GM23248 (cell line): ENCODE results near the gene CYP27A1. TPM values are rescaled to one million over a fixed set of nuclear protein-coding genes. Genes with fewer than 3 reads are reported as not detected.

Experiments used
- DNase-seq: peaks from one replicate; pipeline ENCODE4 v3.0.0-alpha.2; 2015
- H2AFZ ChIP-seq: fragments of 200-600 bp; sonication (generic); 2 replicates; pipeline ENCODE4 v1.6.1; 2016; ENCODE audit warnings: antibody characterized with exemption
- H3F3A ChIP-seq: fragments of 200-600 bp; sonication (generic); 2 replicates; pipeline ENCODE4 v1.6.1; 2016; ENCODE audit warnings: mild to moderate bottlenecking, antibody characterized with exemption, mixed run types; ENCODE audit not compliant: insufficient read depth
- H3K27ac ChIP-seq: fragments of 200-600 bp; sonication (generic); 2 replicates; pipeline ENCODE4 v1.5.1; 2016; ENCODE audit warnings: mild to moderate bottlenecking
- H3K27me3 ChIP-seq: fragments of 200-600 bp; sonication (generic); replicated peaks from 2 replicates; pipeline ENCODE4 v1.6.1; 2016; ENCODE audit warnings: mild to moderate bottlenecking; ENCODE audit not compliant: insufficient read depth
- H3K36me3 ChIP-seq: fragments of 200-600 bp; sonication (generic); 2 replicates; pipeline ENCODE4 v1.6.1; 2016; ENCODE audit warnings: low read depth, mild to moderate bottlenecking
- H3K4me1 ChIP-seq: fragments of 200-600 bp; sonication (generic); 2 replicates; pipeline ENCODE4 v1.6.1; 2016; ENCODE audit warnings: mild to moderate bottlenecking; ENCODE audit not compliant: insufficient read depth
- H3K4me2 ChIP-seq: fragments of 200-600 bp; sonication (generic); one replicate; pipeline ENCODE4 v1.6.1; 2016; ENCODE audit warnings: mild to moderate bottlenecking; ENCODE audit not compliant: unreplicated experiment
- H3K4me3 ChIP-seq: fragments of 200-600 bp; sonication (generic); 2 replicates; pipeline ENCODE4 v1.5.1; 2016; ENCODE audit warnings: mild to moderate bottlenecking
- H3K79me2 ChIP-seq: fragments of 200-600 bp; sonication (generic); 2 replicates; pipeline ENCODE4 v1.6.1; 2016; ENCODE audit warnings: mild to moderate bottlenecking; ENCODE audit not compliant: insufficient read depth
- H3K9ac ChIP-seq: fragments of 200-600 bp; sonication (generic); 2 replicates; pipeline ENCODE4 v1.6.1; 2016; ENCODE audit warnings: mild to moderate bottlenecking
- H3K9me2 ChIP-seq: fragments of 200-600 bp; sonication (generic); 2 replicates; pipeline ENCODE4 v1.6.1; 2016; ENCODE audit warnings: mixed run types, mild to moderate bottlenecking, moderate library complexity; ENCODE audit not compliant: insufficient read depth
- H3K9me3 ChIP-seq: fragments of 200-600 bp; sonication (generic); one replicate; pipeline ENCODE4 v1.6.1; 2017; ENCODE audit warnings: low read depth
- H4K20me1 ChIP-seq: fragments of 200-600 bp; sonication (generic); 2 replicates; pipeline ENCODE4 v1.6.0; 2016; ENCODE audit not compliant: insufficient read depth
- EZH2 ChIP-seq: fragments of 200-600 bp; sonication (generic); IDR thresholded peaks from 2 replicates; pipeline ENCODE4 v1.6.1; 2018; ENCODE audit warnings: antibody characterized with exemption, mild to moderate bottlenecking; ENCODE audit not compliant: insufficient read depth, poor library complexity, severe bottlenecking
- EZH2phosphoT487 ChIP-seq: fragments of 200-600 bp; sonication (generic); IDR thresholded peaks from 2 replicates; pipeline ENCODE4 v1.6.1; 2018; ENCODE audit warnings: antibody characterized with exemption, moderate library complexity, mild to moderate bottlenecking, low read depth; ENCODE audit not compliant: insufficient read depth
- WGBS, 2 experiments: methylation state at CpG; one replicate each; pipeline ENCODE4 v1.1.6; 2015 to 2017; ENCODE audit warnings: low lambda C conversion rate in 2 of 2, low coverage in 1 of 2; ENCODE audit errors: missing lambda C conversion rate in 2 of 2; 5-methylcytosine and 5-hydroxymethylcytosine counted together
- in situ Hi-C: fragments of 300-500 bp; cut with MboI; formaldehyde crosslinking; loops from 2 replicates; pipeline ENCODE4 v1.15.0; 2020
- polyA plus RNA-seq: library from polyadenylated mRNA; unstranded; fragments of >200 nt; fragmentation: Nextera tagmentation; extraction: Ambion mirVana; gene quantifications from 2 replicates; pipeline ENCODE4 v1.2.1, GENCODE V29; 2016
- total RNA-seq: library from RNA; depleted of rRNA; stranded (reverse); fragments of >200 nt; shearing (Covaris generic); gene quantifications from 2 replicates; pipeline ENCODE4 v1.2.3, GENCODE V29; 2014

CYP27A1 gene
- total and polyA plus RNA-seq, 2 experiments from 2014 or later, result 2.9 to 4.1 TPM

DNA sequence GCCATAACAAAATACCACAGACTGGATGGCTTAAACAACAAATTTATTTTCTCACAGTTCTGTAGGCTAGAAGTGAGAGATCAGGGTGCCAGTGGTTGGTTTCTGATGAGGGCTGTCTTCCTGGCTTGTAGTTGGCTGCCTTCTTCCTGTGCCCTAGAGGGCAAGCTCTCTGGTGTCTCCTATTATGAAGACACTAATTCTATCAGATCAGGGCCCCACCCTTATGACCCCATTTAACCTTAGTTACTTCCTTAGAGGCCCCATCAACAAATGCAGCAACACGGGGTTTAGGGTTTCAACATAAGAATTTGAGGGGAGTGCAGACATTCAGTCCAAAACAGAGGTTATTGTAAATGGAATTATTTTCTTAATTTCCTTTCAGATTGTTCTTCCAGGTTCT is 22.9 kb downstream of the CYP27A1 start:
- Histone ChIP-seq H3K9ac (no peak overlapping the region), H3K4me1 (peaks cover 18% of the 10 kb centered on the region), H3F3A (peaks cover 13% of the 10 kb centered on the region), H3K79me2 (no peaks in the 10 kb centered on the region), H3K27me3 (no peaks in the 10 kb centered on the region), H3K27ac (no peak overlapping the region), H3K9me3 (no peaks in the 10 kb centered on the region), H3K4me2 (no peak overlapping the region), H3K4me3 (no peak overlapping the region), H4K20me1 (no peaks in the 10 kb centered on the region), H2AFZ (no peak overlapping the region), H3K36me3 (no peaks in the 10 kb centered on the region), H3K9me2 (no peaks in the 10 kb centered on the region)
- TF ChIP-seq EZH2phosphoT487, result no peak
- no peak for TF ChIP-seq EZH2
- WGBS, 2 experiments, result 96% methylated on average over 1 of the region's 1 CpG
- in situ Hi-C loops, result no loop called here
- DNase-seq, result no peak

DNA sequence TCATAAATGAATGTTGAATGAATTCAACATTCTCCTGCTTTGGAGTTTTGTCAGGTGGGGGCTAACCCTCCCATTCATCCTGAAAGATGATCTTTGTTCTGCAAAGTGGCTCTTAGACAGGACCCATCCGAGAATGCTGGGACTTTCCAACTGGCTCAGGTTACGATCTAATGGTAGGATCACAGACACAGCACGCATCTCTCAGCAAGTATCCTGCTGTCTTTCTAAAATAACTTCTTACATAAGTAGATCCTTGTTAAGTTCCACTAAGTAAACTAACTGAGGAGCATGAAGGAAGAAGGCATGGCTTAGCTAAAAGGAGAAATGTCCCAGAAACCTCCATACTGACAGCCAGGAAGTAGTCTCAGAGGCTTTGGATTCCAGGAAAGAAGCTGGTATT is 23.7 kb downstream of the CYP27A1 start:
- DNase-seq, result peak; percentile 46
- Histone ChIP-seq H3F3A (peaks cover 13% of the 10 kb centered on the region), H3K4me3 (peak overlapping the region; percentile 39), H4K20me1 (no peaks in the 10 kb centered on the region), H3K27me3 (no peaks in the 10 kb centered on the region), H3K27ac (peak overlapping the region; percentile 73), H2AFZ (peak overlapping the region; percentile 72), H3K4me1 (peaks cover 18% of the 10 kb centered on the region), H3K36me3 (no peaks in the 10 kb centered on the region), H3K79me2 (no peaks in the 10 kb centered on the region), H3K9ac (peak overlapping the region; percentile 49), H3K9me2 (no peaks in the 10 kb centered on the region), H3K9me3 (no peaks in the 10 kb centered on the region), H3K4me2 (peak overlapping the region; percentile 63)
- WGBS, 2 experiments, result 34 to 36% methylated on average over 3 of the region's 3 CpGs
- in situ Hi-C loops, result no loop called here
- TF ChIP-seq EZH2 (no peak), EZH2phosphoT487 (no peak)

DNA sequence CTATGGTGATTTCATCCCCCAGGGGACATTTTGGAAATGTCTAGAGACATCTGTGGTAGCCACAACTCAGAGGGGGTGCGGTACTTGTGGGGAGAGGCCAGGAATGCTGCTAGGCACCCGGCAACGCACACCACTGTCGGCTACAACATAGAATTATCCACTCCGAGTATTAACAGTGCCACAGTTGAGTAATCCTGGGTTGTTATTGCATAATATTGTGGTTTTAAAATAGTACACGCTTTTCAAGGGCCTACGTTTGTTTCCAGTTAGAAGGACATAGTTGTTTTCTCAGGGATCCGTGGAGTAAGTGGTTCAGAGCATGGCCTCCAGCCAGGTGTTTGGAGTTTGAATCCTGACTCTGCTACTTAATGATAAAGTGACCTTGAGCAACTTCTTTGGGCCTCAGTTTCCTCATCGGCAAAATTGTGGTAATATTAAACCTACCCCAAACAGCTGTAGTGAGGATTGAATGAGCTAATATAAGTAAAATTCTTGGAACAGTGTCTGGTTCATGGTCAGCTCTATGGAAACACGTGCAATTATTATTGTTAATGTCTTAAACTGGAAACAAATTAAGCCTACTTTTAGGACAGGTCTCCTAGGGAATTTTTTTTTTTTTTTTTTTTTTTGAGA is 24.5 kb downstream of the CYP27A1 start:
- no peak overlapping the region for H2AFZ ChIP-seq
- 4 to 5% methylated on average over 10 of the region's 10 CpGs for WGBS, 2 experiments
- DNase-seq, result peak; percentile 99
- TF ChIP-seq EZH2, result no peak
- peak; percentile 74; the same call in 1 of the 2 replicates for TF ChIP-seq EZH2phosphoT487
- peak overlapping the region; percentile 49 for H3K9ac ChIP-seq
- no peaks in the 10 kb centered on the region for H3K36me3 ChIP-seq
- peak overlapping the region; percentile 63 for H3K4me2 ChIP-seq
- H3K9me3 ChIP-seq, result no peaks in the 10 kb centered on the region
- H4K20me1 ChIP-seq, result no peaks in the 10 kb centered on the region
- in situ Hi-C loops, result no loop called here
- H3K27ac ChIP-seq, result peak overlapping the region; percentile 73
- peaks cover 18% of the 10 kb centered on the region for H3K4me1 ChIP-seq
- no peaks in the 10 kb centered on the region for H3K27me3 ChIP-seq
- H3F3A ChIP-seq, result peaks cover 13% of the 10 kb centered on the region
- H3K4me3 ChIP-seq, result 0 out of 2 replicates have a peak overlapping the region, but pooled peaks have one; percentile 39
- H3K79me2 ChIP-seq, result no peaks in the 10 kb centered on the region
- no peaks in the 10 kb centered on the region for H3K9me2 ChIP-seq

DNA sequence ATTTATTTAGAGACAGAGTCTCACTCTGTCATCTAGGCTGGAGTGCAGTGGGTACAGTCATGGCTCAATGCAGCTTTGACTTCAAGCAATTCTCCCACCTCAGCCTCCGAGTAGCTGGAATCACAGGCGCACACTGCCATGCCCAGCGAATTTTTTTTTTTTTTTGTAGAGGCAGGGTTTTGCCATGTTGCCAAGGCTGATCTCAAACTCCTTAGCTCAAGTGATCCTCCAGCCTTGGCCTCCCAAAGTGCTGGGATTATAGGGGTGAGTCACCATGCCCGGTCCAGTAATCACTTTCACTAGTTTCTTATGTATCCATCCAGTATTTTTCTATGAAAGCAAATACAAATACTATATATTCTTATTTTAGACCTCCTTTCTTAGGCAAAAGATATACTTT is 25.7 kb downstream of the CYP27A1 start:
- Histone ChIP-seq H3K27me3 (no peaks in the 10 kb centered on the region), H2AFZ (no peak overlapping the region), H3K79me2 (no peaks in the 10 kb centered on the region), H3K36me3 (no peaks in the 10 kb centered on the region), H3F3A (peaks cover 13% of the 10 kb centered on the region), H3K4me1 (peaks cover 18% of the 10 kb centered on the region), H3K4me2 (no peak overlapping the region), H3K9ac (no peak overlapping the region), H3K4me3 (no peak overlapping the region), H3K9me2 (no peaks in the 10 kb centered on the region), H3K27ac (no peak overlapping the region), H4K20me1 (no peaks in the 10 kb centered on the region), H3K9me3 (no peaks in the 10 kb centered on the region)
- no peak for TF ChIP-seq EZH2
- no peak for TF ChIP-seq EZH2phosphoT487
- WGBS, 2 experiments, result 90 to 95% methylated on average over 3 to 4 of the region's 4 CpGs
- in situ Hi-C loops, result no loop called here
- peak; percentile 17 for DNase-seq
